ENCODE data around the gene ABCB8. TPM values are rescaled to one million over a fixed set of nuclear protein-coding genes. Genes with fewer than 3 reads are reported as not detected.

ABCB8 gene
- total and polyA plus RNA-seq, 9 of the 15 experiments (the other 6 are each of a cell fraction or from before 2014, with no cell fraction given), result 7.6 to 106 (median 36.3) TPM

GRCh38 chr7:151060416-151061212, 32.4 kb downstream of the ABCB8 start (continued):
- 0 out of 2 replicates have a peak, but pooled peaks have one; percentile 18 for TF ChIP-seq REST (IDR thresholded peaks at IDR 0.05; ENCODE audit: borderline replicate concordance)
- no peak for TF ChIP-seq REST (CRISPR knock-in tag; IDR thresholded peaks at IDR 0.05; ENCODE audit: low read depth)
- peak; percentile 60 for TF ChIP-seq CHD1 (IDR thresholded peaks at IDR 0.05; ENCODE audit: low read length)
- peak; percentile 49 for TF ChIP-seq RBBP5 (IDR thresholded peaks at IDR 0.05; ENCODE audit: borderline replicate concordance, insufficient read depth, low read length, poor library complexity, severe bottlenecking)
- TF ChIP-seq ZNF507 (tag; conservative IDR thresholded peaks at IDR 0.05), result no peak
- TF ChIP-seq ATF7 (IDR thresholded peaks at IDR 0.05), result no peak
- TF ChIP-seq TBL1XR1 (IDR thresholded peaks at IDR 0.05; ENCODE audit: low read length in 2 of 2), result 0 out of 4 replicates have a peak, but pooled peaks of 1 of the 2 experiments have one; percentile 2
- no peak for TF ChIP-seq FUS (optimal IDR thresholded peaks at IDR 0.05; ENCODE audit: low read depth, low read length)
- no peak for TF ChIP-seq SMAD1 (IDR thresholded peaks at IDR 0.05; ENCODE audit: low read depth, low read length, partially characterized antibody)
- TF ChIP-seq RBM25 (IDR thresholded peaks at IDR 0.05; ENCODE audit: low read depth, low read length, severe bottlenecking), result no peak
- TF ChIP-seq NR1H2 (CRISPR knock-in tag; IDR thresholded peaks at IDR 0.05), result peak; percentile 35; the same call in 1 of the 2 replicates
- TF ChIP-seq NFIC (IDR thresholded peaks at IDR 0.05), result peak; percentile 59
- peak; percentile 99; the same call in 1 of the 2 replicates for TF ChIP-seq SREBF2 (CRISPR knock-in tag; IDR thresholded peaks at IDR 0.05)
- TF ChIP-seq HEY1 (CRISPR knock-in tag; IDR thresholded peaks at IDR 0.05; ENCODE audit: borderline replicate concordance), result no peak
- TF ChIP-seq ZNF263 (CRISPR knock-in tag; IDR thresholded peaks at IDR 0.05; ENCODE audit: borderline replicate concordance), result peak; percentile 51; the same call in 1 of the 2 replicates
- no peak for TF ChIP-seq RBM17 (IDR thresholded peaks at IDR 0.05; ENCODE audit: borderline replicate concordance, low read depth, low read length)
- TF ChIP-seq CHD4 (IDR thresholded peaks at IDR 0.05; ENCODE audit: insufficient read depth, insufficient replicate concordance, low read depth, low read length, poor library complexity, severe bottlenecking), result peak; percentile 42

All from K562 (cell line).